Glutamatergic neuron (in vitro differentiated cells): ENCODE data around the gene RAB31. TPM values are rescaled to one million over a fixed set of nuclear protein-coding genes. Genes with fewer than 3 reads are reported as not detected.

Source experiments
- DNase-seq: peaks from one replicate; pipeline ENCODE4 v3.0.0; 2022
- H3K27ac Mint-ChIP-seq: one replicate; pipeline ENCODE4 v1.8.0; 2020; ENCODE audit warnings: mild to moderate bottlenecking, mixed read lengths, inconsistent platforms; ENCODE audit not compliant: unreplicated experiment
- H3K27me3 Mint-ChIP-seq: one replicate; pipeline ENCODE4 v1.8.0; 2020; ENCODE audit warnings: mild to moderate bottlenecking, moderate library complexity, mixed read lengths, inconsistent platforms; ENCODE audit not compliant: unreplicated experiment
- H3K36me3 Mint-ChIP-seq: one replicate; pipeline ENCODE4 v1.8.0; 2020; ENCODE audit warnings: mild to moderate bottlenecking, mixed read lengths, inconsistent platforms; ENCODE audit not compliant: unreplicated experiment
- H3K4me1 Mint-ChIP-seq: one replicate; pipeline ENCODE4 v1.8.0; 2020; ENCODE audit warnings: mild to moderate bottlenecking, low read depth, mixed read lengths, inconsistent platforms; ENCODE audit not compliant: unreplicated experiment
- H3K4me3 Mint-ChIP-seq: one replicate; pipeline ENCODE4 v1.8.0; 2020; ENCODE audit warnings: mild to moderate bottlenecking, mixed read lengths, inconsistent platforms; ENCODE audit not compliant: unreplicated experiment
- H3K9me3 Mint-ChIP-seq: one replicate; pipeline ENCODE4 v1.8.0; 2020; ENCODE audit warnings: mild to moderate bottlenecking, moderate library complexity, mixed read lengths, inconsistent platforms; ENCODE audit not compliant: unreplicated experiment
- total RNA-seq: library from RNA; stranded (reverse); fragmentation: NEBNext Ultra II Directional; extraction: Animal tissue kit (Norgen Biotek cat#: 25700); gene quantifications from one replicate; pipeline ENCODE4 v1.2.1, GENCODE V29; 2021; ENCODE audit not compliant: unreplicated experiment
- TF ChIP-seq, protein P1 (sequence below): fragments of 200-600 bp; sonication (generic); IDR thresholded peaks from one replicate; pipeline ENCODE4 v1.5.0; 2021; ENCODE audit not compliant: partially characterized antibody, unreplicated experiment

The RAB31 gene
- total RNA-seq, 1 donor from 2014 or later, result 4.1 TPM

DNA sequence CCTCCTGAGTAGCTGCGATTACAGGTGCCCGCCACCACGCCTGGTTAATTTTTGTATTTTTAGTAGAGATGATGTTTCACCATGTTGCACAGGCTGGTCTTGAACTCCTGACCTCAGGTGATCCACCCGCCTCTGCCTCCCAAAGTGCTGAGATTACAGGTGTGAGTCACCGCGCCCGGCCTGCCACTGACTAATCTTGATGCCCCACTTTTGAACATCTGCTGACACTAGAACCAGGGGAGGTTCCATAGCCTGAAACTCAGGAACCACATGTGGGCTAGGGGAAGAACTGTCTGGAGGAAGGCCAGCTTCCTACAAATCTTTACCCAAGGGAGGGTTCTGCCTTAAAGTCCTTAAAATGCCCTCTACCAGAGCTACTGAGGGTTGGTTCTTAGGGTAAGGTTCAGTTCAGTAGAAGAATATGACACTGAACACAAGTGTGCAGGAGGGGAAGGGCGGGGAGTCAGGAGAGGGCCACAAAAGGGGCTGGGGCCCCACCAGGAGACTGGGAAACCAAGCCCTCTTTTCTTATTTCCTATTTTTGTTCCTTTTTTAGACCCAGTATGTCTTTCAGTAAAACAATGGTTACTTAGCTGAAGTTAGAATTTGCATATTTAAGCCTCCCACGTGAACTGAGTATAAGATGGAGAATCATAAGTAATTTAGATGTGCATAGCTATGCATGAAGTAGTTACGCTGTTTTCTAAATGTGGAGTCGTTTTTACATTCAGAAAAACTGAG lies 6.3 kb upstream of the RAB31 start:
- H3K4me3 Mint-ChIP-seq, result no peak overlapping the region
- no peak overlapping the region for H3K27ac Mint-ChIP-seq
- H3K9me3 Mint-ChIP-seq, result no peaks in the 10 kb centered on the region
- no peaks in the 10 kb centered on the region for H3K27me3 Mint-ChIP-seq
- TF ChIP-seq, protein P1, sequence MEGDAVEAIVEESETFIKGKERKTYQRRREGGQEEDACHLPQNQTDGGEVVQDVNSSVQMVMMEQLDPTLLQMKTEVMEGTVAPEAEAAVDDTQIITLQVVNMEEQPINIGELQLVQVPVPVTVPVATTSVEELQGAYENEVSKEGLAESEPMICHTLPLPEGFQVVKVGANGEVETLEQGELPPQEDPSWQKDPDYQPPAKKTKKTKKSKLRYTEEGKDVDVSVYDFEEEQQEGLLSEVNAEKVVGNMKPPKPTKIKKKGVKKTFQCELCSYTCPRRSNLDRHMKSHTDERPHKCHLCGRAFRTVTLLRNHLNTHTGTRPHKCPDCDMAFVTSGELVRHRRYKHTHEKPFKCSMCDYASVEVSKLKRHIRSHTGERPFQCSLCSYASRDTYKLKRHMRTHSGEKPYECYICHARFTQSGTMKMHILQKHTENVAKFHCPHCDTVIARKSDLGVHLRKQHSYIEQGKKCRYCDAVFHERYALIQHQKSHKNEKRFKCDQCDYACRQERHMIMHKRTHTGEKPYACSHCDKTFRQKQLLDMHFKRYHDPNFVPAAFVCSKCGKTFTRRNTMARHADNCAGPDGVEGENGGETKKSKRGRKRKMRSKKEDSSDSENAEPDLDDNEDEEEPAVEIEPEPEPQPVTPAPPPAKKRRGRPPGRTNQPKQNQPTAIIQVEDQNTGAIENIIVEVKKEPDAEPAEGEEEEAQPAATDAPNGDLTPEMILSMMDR, result no peak
- no peaks in the 10 kb centered on the region for H3K4me1 Mint-ChIP-seq
- DNase-seq, result no peak
- H3K36me3 Mint-ChIP-seq, result no peaks in the 10 kb centered on the region

DNA sequence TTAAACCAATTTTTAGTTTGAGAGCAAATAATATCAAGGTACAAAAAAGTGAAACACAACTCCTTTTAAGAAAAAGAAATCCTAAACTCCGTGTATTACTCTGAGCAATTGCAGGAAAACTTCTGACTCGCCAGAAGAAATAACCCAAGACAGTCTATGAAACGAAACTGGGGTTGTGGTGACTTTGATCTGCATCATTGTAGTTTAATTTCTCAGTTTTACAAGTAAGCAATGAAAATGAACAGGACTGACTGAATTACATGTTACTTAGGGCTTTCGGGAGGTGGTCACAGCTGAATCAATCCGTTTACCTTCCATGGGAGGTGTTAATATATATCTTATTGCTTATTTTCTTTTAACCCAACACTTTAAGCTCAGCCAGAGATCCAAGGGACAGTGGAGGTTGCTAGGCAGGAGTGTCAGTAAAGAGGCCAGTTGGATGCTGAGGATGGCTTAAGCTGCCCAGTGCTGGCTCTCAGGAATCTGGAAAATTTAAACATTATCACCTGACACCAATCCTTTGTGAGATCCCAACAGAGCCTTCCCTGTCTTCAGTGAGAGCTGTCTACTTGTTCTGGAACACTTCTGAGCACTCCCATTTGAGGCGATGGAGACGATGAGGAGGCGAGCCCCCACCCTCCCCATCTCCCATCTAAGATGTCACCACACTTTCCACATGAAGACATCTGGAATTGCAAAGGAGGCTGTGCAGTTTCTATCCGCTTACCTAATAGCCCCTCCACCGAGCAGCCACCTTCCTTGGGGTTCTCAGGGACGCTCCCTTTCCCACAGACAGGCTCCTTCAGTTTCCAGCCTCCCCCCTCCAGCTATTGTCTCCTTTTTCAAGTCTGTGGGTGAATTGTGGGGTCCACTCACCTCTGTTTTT lies 3.6 kb upstream of the RAB31 start:
- DNase-seq, result no peak
- H3K27me3 Mint-ChIP-seq, result peaks cover 7% of the 10 kb centered on the region
- H3K9me3 Mint-ChIP-seq, result no peaks in the 10 kb centered on the region
- H3K27ac Mint-ChIP-seq, result no peak overlapping the region
- H3K4me1 Mint-ChIP-seq, result no peaks in the 10 kb centered on the region
- TF ChIP-seq, protein P1, result no peak
- no peak overlapping the region for H3K4me3 Mint-ChIP-seq
- H3K36me3 Mint-ChIP-seq, result no peaks in the 10 kb centered on the region

DNA sequence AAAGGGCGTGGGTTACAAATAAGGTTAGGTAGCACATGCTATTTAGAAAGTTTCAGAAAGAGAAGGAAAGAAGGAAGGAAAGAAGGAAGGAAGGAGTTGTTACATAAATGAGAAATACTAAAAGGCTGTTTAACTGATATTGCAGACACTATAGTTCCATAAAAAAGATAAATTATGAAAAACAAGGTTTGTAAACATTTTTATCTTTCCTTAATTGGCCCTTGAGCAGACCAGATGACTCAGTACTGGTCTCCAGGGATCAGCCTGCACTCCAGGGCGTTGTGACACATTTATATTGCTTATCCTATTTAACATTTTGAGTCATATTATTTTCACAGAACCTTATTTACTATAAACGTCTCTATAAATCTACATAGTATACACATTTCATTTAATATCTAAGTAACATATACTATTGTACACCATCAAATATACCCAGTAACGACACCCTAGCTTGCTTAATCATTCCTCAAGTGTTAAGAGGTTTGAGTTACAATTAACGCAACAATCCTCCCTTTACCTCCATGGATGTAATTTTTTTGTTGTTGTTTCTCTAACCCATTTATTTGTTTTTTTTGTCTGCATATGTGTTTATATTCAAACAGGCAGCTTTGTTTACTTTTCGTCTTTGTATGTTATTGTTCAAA lies 2.8 kb upstream of the RAB31 start:
- H3K27ac Mint-ChIP-seq, result no peak overlapping the region
- H3K36me3 Mint-ChIP-seq, result no peaks in the 10 kb centered on the region
- no peak overlapping the region for H3K4me3 Mint-ChIP-seq
- no peak for DNase-seq
- TF ChIP-seq, protein P1, result no peak
- H3K9me3 Mint-ChIP-seq, result no peaks in the 10 kb centered on the region
- peaks cover 15% of the 10 kb centered on the region for H3K27me3 Mint-ChIP-seq
- H3K4me1 Mint-ChIP-seq, result no peaks in the 10 kb centered on the region

DNA sequence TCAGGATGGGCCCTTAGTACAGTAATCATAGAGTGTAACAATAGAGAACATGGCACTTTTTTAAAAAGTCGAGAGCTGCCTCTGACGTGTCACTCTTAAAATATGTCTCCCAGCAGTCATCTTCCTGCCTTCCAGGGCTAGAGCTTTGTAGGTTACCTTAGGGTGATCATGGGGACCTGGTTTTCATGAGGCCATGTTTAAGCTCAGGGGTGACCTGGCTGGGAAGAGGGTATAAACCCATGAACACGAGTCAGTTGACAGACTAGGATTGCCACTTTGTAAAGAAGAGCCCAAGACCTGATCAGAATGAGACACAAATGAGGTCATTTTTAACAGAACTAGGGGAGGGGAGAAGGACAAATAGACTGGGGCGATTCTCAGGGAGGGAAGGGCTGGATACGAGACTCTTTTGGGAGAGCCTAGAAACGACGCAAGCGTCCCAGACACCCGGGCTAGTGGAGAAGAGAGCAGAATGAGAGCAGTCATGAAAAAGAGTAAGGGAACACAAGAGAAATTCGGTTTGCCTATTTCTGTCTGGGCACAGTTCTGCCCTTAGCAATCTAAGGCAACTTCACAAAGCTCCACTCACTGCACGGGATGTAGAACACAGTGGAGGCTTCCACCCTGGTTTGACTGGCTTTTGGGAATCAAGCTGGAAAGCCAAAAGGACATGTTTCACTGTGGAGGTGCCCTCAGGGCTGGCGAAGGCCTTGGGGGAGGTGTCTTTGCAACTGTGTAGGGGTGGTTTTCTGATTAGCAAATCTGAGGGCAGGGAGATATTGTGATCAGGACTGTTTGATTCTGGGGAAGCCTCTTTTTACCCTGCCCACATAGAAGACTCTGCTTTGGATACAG lies 1.8 kb upstream of the RAB31 start:
- H3K4me3 Mint-ChIP-seq, result no peak overlapping the region
- H3K9me3 Mint-ChIP-seq, result no peaks in the 10 kb centered on the region
- no peaks in the 10 kb centered on the region for H3K4me1 Mint-ChIP-seq
- H3K27me3 Mint-ChIP-seq, result peaks cover 15% of the 10 kb centered on the region
- no peak overlapping the region for H3K27ac Mint-ChIP-seq
- DNase-seq, result no peak
- no peaks in the 10 kb centered on the region for H3K36me3 Mint-ChIP-seq
- TF ChIP-seq, protein P1, result no peak
